Measurements from ENCODE around the gene PKNOX2.

Gene PKNOX2

DNA sequence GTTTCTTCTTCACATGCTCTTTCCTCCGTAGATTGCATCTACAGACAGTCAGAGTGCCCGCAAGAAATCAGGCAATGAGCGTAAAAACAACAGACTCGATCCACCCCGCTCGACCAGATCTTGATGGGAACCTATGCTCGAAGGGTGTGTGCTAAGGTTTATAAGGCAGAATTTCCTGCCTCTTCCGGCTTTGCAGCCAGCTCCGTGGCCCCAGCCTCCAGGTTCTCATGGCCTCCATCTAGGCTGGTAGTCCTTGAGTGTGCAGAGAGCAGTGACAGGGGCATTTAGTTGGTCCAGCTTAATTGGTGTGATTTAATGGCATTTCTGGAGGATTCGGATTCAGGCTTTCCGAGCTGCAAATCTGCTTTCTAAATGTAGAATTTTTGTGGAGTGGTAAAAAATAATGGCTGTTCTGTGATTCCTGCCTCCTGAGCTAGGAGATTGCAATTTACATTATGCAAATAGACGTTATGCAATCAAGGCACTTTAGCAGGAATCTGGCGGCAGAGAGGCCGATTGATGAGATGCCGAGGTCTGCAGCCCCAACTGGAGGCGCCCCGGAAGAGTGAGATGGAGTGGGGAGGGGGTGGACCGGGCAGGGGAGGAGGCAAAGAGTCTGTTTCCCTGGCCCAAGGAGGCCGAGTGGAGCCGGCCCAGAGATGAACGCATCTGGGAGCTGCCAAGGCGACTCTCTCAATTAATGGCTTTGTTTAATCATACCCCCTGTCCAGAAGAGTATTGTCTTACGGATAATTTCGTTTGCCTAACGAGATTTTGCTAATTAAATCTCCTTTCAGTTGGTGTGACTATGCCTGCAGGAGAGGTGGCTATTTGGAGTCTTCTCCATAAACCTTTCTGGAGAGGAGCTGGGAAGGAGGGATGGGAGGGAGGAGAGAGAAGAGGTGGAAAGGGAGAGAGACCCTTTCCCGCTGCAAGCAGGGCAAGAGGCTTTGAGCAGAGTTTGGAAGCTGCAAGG is 75.3 kb downstream of the PKNOX2 start:
- no peak for DNase-seq

DNA sequence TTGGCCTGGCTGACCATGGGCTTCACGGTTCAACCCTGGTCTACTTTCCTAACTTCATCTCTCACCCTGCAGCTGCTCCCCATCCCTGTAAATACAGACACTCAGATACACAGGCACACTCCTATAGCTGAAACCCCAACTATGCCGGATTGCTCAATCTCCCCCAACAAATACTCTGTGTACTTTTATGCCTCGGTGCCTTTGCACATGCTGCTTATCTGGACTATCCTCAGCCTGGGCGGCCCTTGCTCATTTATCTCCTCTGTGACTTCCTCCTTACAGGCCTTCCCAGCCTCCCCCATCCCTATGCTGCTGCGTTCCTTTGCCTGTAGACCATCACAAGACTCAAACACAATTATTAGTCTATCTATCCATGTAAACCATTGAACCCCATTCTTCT is 76.6 kb downstream of the PKNOX2 start:
- DNase-seq, result no peak

GRCh38 chr11:125242141-125242775 is 77.7 kb downstream of the PKNOX2 start:
- DNase-seq, result no peak

DNA sequence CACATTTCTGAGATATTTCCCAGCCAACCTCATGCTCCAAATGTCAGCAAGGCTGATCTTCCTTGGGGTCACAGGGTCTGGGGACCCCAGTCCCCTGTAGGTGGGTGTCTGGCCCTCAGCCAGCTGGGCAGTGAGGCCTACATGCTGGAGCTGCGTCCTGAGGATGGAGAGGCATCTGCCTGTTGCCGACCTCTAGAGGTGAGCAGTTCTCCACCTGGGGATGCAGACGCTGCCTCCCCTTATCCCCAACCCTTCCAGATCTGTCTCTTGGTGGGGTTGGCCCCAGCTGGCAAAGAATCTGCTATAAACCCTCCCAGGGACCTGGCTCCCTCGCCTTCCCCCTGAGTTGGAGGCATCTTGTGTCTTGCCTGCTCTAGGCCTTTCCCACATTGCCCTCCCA is 79.6 kb downstream of the PKNOX2 start:
- no peak for DNase-seq

DNA sequence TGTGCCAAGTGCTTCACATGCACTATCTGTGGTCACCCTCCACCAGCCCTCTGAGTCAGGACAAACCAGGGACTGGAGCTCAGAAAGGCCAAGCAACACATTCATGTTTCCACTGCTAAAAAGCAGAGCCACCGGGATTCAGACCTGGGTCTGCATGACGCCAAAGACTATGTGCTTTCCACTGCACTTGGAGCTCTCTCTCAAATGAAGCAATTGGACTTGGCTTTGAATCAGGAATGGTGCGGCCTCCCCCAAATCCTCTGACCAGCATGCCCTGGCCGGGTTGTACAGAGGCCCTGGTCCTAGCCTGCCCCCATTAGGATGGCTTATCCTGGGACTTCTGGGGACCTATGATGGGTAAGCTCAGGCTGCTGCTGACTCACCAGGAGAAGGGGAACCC is 80.7 kb downstream of the PKNOX2 start:
- DNase-seq, result no peak

GRCh38 chr11:125247431-125247830 is 82.9 kb downstream of the PKNOX2 start:
- no peak for DNase-seq

- DNase-seq, result no peak
Measured at GRCh38 chr11:125250318-125251213, 86.0 kb downstream of the PKNOX2 start.

GRCh38 chr11:125251214-125251545 is 86.6 kb downstream of the PKNOX2 start:
- DNase-seq, result no peak

- no peak for DNase-seq
Measured at GRCh38 chr11:125251956-125252355, 87.4 kb downstream of the PKNOX2 start.

- DNase-seq, result no peak
Measured at GRCh38 chr11:125253289-125253688, 88.7 kb downstream of the PKNOX2 start.

- DNase-seq, result no peak
Measured at GRCh38 chr11:125253795-125254525, 89.4 kb downstream of the PKNOX2 start.

DNA sequence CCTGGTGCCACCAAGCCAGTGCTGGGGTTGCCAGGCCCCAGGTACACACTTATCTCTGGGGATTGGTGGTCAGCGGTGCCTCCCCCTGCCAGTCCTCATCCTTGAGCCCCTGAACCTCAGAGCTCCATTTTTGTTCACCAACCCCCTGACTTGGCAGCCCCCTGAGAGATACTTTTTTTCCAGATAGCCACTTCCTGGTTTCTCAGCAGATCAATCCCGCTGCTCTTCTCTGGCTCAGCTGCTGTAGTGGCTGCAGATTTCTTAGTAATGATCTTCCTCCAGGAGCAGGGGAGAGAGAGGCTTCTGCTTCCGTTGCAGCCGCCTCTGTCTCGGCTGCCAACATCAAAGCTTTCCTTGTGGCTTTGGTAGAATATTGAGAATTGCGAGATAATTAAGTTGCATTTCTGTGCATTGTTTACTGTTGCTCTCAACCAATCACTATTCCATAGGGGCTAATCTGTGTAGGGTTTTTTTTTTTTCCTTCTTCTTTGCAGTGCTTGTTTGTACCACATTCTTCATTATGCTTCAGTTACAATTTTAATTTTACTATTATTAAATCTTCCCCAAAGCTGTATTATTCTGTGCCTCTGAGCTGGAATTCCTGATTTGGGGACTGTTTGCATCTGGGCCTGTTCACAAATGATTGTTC is 92.1 kb downstream of the PKNOX2 start:
- no peak for DNase-seq

DNA sequence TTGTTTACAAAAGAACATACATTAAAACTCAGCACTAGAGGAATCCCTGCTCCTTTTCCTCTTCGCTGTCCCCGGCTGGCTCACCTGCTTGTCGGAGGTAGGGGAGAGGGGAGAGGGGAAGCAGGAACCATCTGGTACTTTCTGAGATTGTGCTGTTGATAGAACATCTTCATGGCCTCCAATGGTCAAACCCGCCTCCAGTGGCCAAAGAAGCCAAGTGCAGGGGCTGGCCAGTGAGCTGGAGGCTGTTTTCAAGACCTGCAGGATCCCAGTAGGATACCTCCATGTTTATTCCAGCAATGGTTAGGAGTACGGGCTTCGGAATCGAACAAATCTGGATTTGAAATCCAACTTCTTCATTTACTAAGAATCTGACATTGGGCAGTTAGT is 92.6 kb downstream of the PKNOX2 start:
- DNase-seq, result no peak

DNA sequence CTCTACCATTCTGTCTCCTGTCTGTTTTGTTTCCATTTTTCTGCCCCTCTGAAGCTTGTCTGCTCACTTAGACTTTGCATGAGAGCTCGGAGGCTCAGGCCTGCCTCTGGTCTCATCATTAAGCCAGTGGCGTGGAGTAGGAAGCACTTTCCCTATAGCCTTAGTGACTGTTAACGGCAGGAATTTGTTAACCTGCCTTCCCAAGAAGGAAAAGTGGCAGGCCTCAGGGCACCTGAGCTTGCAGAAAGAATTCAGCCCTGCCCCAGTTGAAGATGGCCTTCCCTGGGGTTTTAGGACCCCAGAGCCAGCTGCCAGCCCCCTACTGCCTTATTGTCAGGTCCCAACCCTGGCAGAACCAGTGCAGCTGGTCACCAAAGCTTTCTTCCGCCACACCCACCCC is 93.2 kb downstream of the PKNOX2 start:
- DNase-seq, result no peak

DNA sequence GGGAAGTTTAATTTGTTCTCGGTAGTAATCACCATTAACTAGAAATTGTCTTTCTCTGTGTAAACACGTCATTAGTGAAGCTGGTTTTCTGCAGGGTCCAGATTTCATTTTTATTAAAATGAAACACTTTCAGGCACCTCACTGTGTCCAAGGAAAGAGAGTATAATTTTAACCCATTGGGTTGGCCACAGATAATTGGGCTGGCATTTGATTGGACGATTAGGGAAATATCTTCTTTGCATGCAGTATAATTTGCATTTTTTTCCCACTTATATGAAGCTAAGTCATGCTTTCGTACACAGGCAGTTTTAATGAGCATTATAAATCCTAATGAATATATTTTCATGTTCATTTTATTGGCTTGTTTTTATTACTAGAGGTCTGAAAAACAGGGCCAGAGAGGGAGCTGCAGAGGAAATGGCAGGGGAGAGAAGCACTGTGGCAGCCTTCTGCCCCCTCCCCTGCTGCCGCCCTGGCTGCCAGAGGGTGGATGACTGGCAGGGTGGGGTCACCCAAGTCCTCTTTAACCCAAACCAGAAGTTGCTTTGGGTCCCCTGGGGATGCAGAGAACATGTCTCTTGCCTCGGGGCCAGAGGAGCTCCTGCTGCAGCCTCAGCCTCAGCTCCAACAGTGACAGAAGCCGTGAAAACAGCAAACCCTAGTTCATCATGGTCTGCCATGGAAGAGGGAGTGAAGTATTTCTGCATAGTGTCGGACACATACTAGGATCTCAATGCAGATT is 93.9 kb downstream of the PKNOX2 start:
- DNase-seq, result no peak

DNA sequence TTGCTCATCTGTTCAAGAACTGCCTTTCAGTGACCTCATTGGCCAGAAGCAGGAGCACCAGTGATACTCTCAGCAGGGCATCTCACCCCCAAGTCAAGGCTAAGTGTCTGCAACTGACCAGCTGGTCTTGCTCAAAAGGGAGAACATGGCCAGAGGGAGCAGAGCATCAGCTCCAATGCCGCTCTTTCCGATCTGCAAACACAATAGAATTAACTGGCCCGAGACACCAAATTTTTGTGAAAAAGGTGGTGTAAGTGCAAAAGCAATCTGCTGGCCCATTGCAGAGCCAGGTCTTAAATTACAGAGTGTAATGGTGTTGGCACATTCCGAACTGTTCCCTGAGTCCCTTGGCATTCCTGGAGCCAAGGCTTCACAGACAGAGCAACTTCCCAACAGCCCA is 97.0 kb downstream of the PKNOX2 start:
- DNase-seq, result no peak

GRCh38 chr11:125262194-125262829 is 97.8 kb downstream of the PKNOX2 start:
- no peak for DNase-seq

- DNase-seq, result no peak
Measured at GRCh38 chr11:125262830-125263218, 98.3 kb downstream of the PKNOX2 start.

GRCh38 chr11:125263268-125263790 is 98.8 kb downstream of the PKNOX2 start:
- DNase-seq, result no peak

Data from NCI-H510A treated with DMSO at 0.1 percent for 48 hours (cell line).